Activated naive CD4-positive, alpha-beta T cell treated with anti-CD3 and anti-CD28 coated beads, Interleukin-2, amount 50 U/mL, for 24 hours (primary cell): Measurements from ENCODE around the gene SLC19A3.

ENCODE experiments used
- H3K27ac Mint-ChIP-seq: one replicate; pipeline ENCODE4 v1.8.0; 2021; ENCODE audit warnings: mild to moderate bottlenecking, mixed read lengths
- H3K27me3 Mint-ChIP-seq: one replicate; pipeline ENCODE4 v1.8.0; 2021; ENCODE audit warnings: mixed read lengths
- H3K36me3 Mint-ChIP-seq: one replicate; pipeline ENCODE4 v1.8.0; 2021; ENCODE audit warnings: mixed read lengths
- H3K4me1 Mint-ChIP-seq: one replicate; pipeline ENCODE4 v1.8.0; 2021; ENCODE audit warnings: mixed read lengths
- H3K4me3 Mint-ChIP-seq: one replicate; pipeline ENCODE4 v1.8.0; 2021; ENCODE audit warnings: mild to moderate bottlenecking, mixed read lengths
- H3K9me3 Mint-ChIP-seq: one replicate; pipeline ENCODE4 v1.8.0; 2021; ENCODE audit warnings: mixed read lengths

The SLC19A3 gene

GRCh38 chr2:227665189-227665940, 52.5 kb downstream of the SLC19A3 start:
- Mint-ChIP-seq H3K4me3 (no peak overlapping the region), H3K4me1 (no peaks in the 10 kb centered on the region), H3K9me3 (no peaks in the 10 kb centered on the region), H3K27ac (no peak overlapping the region), H3K36me3 (no peaks in the 10 kb centered on the region), H3K27me3 (peaks cover 3% of the 10 kb centered on the region)

- Mint-ChIP-seq H3K4me3 (no peak overlapping the region), H3K9me3 (no peaks in the 10 kb centered on the region), H3K36me3 (no peaks in the 10 kb centered on the region)
These were observed 56.0 kb downstream of the SLC19A3 start for GRCh38 chr2:227661827-227662226.

GRCh38 chr2:227661025-227661649, 56.7 kb downstream of the SLC19A3 start:
- Mint-ChIP-seq H3K27ac (no peak overlapping the region), H3K4me1 (no peaks in the 10 kb centered on the region), H3K27me3 (peaks cover 3% of the 10 kb centered on the region), H3K4me3 (no peak overlapping the region), H3K36me3 (no peaks in the 10 kb centered on the region), H3K9me3 (no peaks in the 10 kb centered on the region)

More at GRCh38 chr2:227661827-227662226, 56.0 kb downstream of the SLC19A3 start:
- Mint-ChIP-seq H3K4me1 (no peaks in the 10 kb centered on the region), H3K27ac (no peak overlapping the region), H3K27me3 (peaks cover 3% of the 10 kb centered on the region)

- H3K27me3 Mint-ChIP-seq = no peaks in the 10 kb centered on the region
- H3K4me3 Mint-ChIP-seq = no peak overlapping the region
- no peaks in the 10 kb centered on the region for H3K9me3 Mint-ChIP-seq
- peaks cover 5% of the 10 kb centered on the region for H3K4me1 Mint-ChIP-seq
- H3K36me3 Mint-ChIP-seq = no peaks in the 10 kb centered on the region
- no peak overlapping the region for H3K27ac Mint-ChIP-seq
These were observed 60.5 kb downstream of the SLC19A3 start for GRCh38 chr2:227657199-227657845.

GRCh38 chr2:227655454-227655853, 62.4 kb downstream of the SLC19A3 start:
- no peaks in the 10 kb centered on the region for H3K36me3 Mint-ChIP-seq
- H3K4me1 Mint-ChIP-seq = peaks cover 5% of the 10 kb centered on the region
- H3K27ac Mint-ChIP-seq = no peak overlapping the region
- H3K9me3 Mint-ChIP-seq = no peaks in the 10 kb centered on the region
- no peaks in the 10 kb centered on the region for H3K27me3 Mint-ChIP-seq
- H3K4me3 Mint-ChIP-seq = no peak overlapping the region

- no peak overlapping the region for H3K27ac Mint-ChIP-seq
- no peaks in the 10 kb centered on the region for H3K36me3 Mint-ChIP-seq
- no peaks in the 10 kb centered on the region for H3K9me3 Mint-ChIP-seq
- no peak overlapping the region for H3K4me3 Mint-ChIP-seq
- H3K27me3 Mint-ChIP-seq = peaks cover 3% of the 10 kb centered on the region
- H3K4me1 Mint-ChIP-seq = peaks cover 5% of the 10 kb centered on the region
These were observed 63.4 kb downstream of the SLC19A3 start for GRCh38 chr2:227654426-227654825.

GRCh38 chr2:227653419-227653818, 64.4 kb downstream of the SLC19A3 start:
- H3K27me3 Mint-ChIP-seq = peaks cover 3% of the 10 kb centered on the region
- no peak overlapping the region for H3K27ac Mint-ChIP-seq
- H3K4me3 Mint-ChIP-seq = no peak overlapping the region
- H3K36me3 Mint-ChIP-seq = no peaks in the 10 kb centered on the region
- no peaks in the 10 kb centered on the region for H3K9me3 Mint-ChIP-seq
- H3K4me1 Mint-ChIP-seq = peaks cover 5% of the 10 kb centered on the region

GRCh38 chr2:227643990-227644551, 73.8 kb downstream of the SLC19A3 start:
- H3K4me3 Mint-ChIP-seq = no peak overlapping the region
- no peaks in the 10 kb centered on the region for H3K9me3 Mint-ChIP-seq
- H3K27me3 Mint-ChIP-seq = peaks cover 1% of the 10 kb centered on the region
- H3K36me3 Mint-ChIP-seq = no peaks in the 10 kb centered on the region
- H3K27ac Mint-ChIP-seq = no peak overlapping the region
- no peaks in the 10 kb centered on the region for H3K4me1 Mint-ChIP-seq

GRCh38 chr2:227642656-227643055, 75.2 kb downstream of the SLC19A3 start:
- Mint-ChIP-seq H3K4me1 (no peaks in the 10 kb centered on the region), H3K27me3 (peaks cover 1% of the 10 kb centered on the region), H3K4me3 (no peak overlapping the region), H3K9me3 (no peaks in the 10 kb centered on the region), H3K36me3 (no peaks in the 10 kb centered on the region), H3K27ac (no peak overlapping the region)

- no peak overlapping the region for H3K4me3 Mint-ChIP-seq
- no peaks in the 10 kb centered on the region for H3K36me3 Mint-ChIP-seq
- H3K9me3 Mint-ChIP-seq = no peaks in the 10 kb centered on the region
- no peak overlapping the region for H3K27ac Mint-ChIP-seq
- peaks cover 9% of the 10 kb centered on the region for H3K27me3 Mint-ChIP-seq
- no peaks in the 10 kb centered on the region for H3K4me1 Mint-ChIP-seq
These were observed 83.6 kb downstream of the SLC19A3 start for GRCh38 chr2:227634201-227634600.
